Activated T-cell treated with anti-CD3 and anti-CD28 coated beads, Interleukin-2, amount 50 U/mL, for 72 hours (primary cell): ENCODE results near the gene LARGE1. TPM values are rescaled to one million over a fixed set of nuclear protein-coding genes. Genes with fewer than 3 reads are reported as not detected.

Source experiments
- ATAC-seq, 2 donors: fragments of 150-1000 bp; cut with Tn5 transposase; replicated peaks in 1 of 2; 2 replicates each; pipeline ENCODE4 v1.10.0; 2021; ENCODE audit warnings: moderate library complexity in 2 of 2, mild to moderate bottlenecking in 1 of 2
- DNase-seq, 2 donors: peaks; one replicate each; pipeline ENCODE4 v3.0.0; 2021 to 2022; ENCODE audit warnings: mixed read lengths in 1 of 2
- H3K27ac Mint-ChIP-seq: one replicate; pipeline ENCODE4 v1.8.0; 2022; ENCODE audit warnings: mild to moderate bottlenecking, moderate library complexity, mixed read lengths
- H3K27me3 Mint-ChIP-seq: one replicate; pipeline ENCODE4 v1.8.0; 2022; ENCODE audit warnings: low read depth, mixed read lengths
- H3K36me3 Mint-ChIP-seq, 2 donors: one replicate each; pipeline ENCODE4 v1.8.0; 2022; ENCODE audit warnings: mixed read lengths in 2 of 2, mild to moderate bottlenecking in 1 of 2; ENCODE audit not compliant: insufficient read depth in 2 of 2
- H3K4me1 Mint-ChIP-seq: one replicate; pipeline ENCODE4 v1.8.0; 2022; ENCODE audit warnings: low read depth, mixed read lengths
- H3K4me3 Mint-ChIP-seq, 2 donors: one replicate each; pipeline ENCODE4 v1.8.0; 2022; ENCODE audit warnings: mild to moderate bottlenecking in 2 of 2, mixed read lengths in 2 of 2, moderate library complexity in 2 of 2
- H3K9me3 Mint-ChIP-seq, 2 donors: one replicate each; pipeline ENCODE4 v1.8.0; 2022; ENCODE audit warnings: mixed read lengths in 2 of 2
- total RNA-seq, 2 donors: library from RNA; stranded (reverse); gene quantifications; one replicate each; pipeline ENCODE4 v1.2.3, GENCODE V29; 2022

LARGE1 gene
- total RNA-seq, 2 donors from 2014 or later = 0.82 to 3.6 TPM

DNA sequence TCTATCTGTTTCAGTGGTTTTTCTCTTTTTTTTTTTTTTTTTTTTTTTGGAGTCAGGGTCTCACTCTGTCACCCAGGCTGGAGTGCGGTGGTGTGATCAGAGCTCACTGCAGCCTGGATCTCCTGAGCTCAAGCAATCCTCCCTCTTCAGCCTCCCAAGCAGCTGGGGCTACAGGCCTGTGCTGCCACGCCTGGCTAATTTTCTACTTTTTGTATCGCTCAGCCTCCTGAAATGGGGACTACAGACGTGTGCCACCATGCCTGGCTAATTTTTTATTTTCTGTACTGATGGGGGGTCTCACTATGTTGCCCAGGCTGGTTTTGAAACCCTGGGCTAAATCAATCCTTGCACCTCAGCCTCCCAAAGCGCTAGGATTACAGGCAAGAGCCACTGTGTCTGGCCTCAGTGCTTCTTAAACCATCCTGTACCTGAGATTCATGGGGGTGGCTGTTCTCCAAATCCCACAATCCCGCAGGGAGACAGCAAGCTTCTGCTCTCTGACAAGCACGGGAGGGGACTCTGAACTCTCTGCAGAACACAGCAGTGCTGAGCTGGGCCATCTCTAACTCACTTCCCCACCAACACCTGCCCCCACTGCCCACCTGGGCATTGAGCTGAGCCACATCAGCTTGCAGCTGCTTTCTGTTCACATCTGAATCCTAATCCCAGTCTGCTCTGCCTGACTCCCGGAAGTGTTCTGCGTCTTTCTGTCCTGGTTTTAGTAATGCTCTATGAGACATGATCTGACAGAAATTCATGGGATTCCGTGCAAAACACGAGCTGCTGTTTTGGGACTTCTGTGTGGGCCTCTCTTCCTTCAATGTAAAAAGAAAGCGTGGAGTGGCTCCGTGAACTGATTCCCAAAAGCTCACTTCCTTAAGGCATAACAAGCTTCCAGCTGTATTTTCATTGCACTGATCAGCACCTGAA lies 400.0 kb downstream of the LARGE1 start:
- no peak for DNase-seq
- ATAC-seq = no peak
- H3K4me1 Mint-ChIP-seq = no peaks in the 10 kb centered on the region
- H3K9me3 Mint-ChIP-seq = peaks cover 0 to 7% of the 10 kb centered on the region in 2 donors
- no peak overlapping the region for H3K4me3 Mint-ChIP-seq
- H3K27me3 Mint-ChIP-seq = no peaks in the 10 kb centered on the region
- no peak overlapping the region for H3K27ac Mint-ChIP-seq
- H3K36me3 Mint-ChIP-seq = peaks cover 0 to 2% of the 10 kb centered on the region in 2 donors

DNA sequence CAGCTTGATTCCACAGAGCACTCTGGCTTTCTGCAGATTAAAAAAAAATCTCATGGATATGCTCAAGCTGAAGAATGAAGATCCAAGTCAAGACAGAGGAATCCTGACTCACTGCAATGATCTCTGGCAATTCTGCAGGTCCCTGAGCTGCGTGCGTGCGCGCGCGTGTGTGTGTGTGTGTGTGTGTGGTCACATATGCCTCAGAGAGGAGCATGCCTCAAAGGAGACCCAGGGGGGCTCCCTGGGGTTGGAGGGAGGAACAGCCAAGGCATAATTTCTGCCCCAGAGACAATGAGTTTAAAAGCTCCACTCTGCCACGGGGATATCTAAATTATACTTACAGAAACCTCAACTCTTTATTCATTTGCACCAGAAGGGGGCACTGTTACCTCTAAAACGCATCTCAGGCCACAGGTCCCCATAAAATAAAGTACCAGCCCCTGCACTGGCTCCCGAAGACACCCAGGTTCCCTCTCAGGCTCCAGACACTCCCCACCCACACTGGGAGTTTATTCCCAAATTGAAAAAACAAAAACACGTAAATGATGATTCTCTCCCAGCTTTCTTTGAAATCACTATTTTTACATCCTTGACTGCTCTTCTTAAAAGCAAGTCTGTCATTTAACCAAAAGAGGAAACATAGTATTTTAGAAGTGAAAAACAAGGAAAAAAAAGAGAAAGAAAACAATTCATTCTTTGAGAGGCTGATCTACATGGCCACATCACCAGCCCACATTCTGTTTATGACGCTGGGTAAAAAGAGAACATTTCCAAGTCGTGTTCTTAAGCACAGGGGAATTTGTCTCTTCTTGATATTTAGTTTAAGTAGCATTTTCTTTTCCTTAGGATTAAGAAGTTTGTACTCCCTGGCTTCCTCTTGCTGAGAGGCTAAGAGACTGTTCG lies 401.0 kb downstream of the LARGE1 start:
- ATAC-seq = peak in 1 of 2 donors; percentile 44
- Mint-ChIP-seq H3K4me3 (no peak overlapping the region), H3K27me3 (no peaks in the 10 kb centered on the region), H3K9me3 (peaks cover 0 to 7% of the 10 kb centered on the region in 2 donors), H3K4me1 (no peaks in the 10 kb centered on the region), H3K36me3 (peaks cover 0 to 2% of the 10 kb centered on the region in 2 donors), H3K27ac (no peak overlapping the region)
- peak; percentile 1 to 43 for DNase-seq

DNA sequence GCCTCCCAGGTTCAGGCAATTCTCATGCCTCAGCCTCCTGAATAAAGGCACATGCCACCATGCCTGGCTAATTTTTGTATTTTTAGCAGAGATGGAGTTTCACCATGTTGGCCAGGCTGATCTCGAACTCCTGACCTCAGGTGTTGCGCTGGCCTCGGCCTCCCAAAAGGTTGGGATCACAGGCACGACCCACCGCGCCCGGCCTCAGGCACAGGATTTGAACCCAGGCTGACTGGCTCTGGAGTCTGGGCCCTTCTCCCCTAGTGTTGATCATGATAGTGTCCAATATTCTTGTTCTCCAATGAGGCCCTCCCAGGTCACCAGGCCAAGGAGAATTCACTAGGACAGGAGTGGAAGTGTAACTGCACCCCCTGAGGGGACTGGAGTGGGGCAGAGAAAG lies 401.9 kb downstream of the LARGE1 start:
- no peak for ATAC-seq
- H3K4me1 Mint-ChIP-seq = no peaks in the 10 kb centered on the region
- peaks cover 0 to 2% of the 10 kb centered on the region in 2 donors for H3K36me3 Mint-ChIP-seq
- no peak overlapping the region for H3K27ac Mint-ChIP-seq
- no peaks in the 10 kb centered on the region for H3K27me3 Mint-ChIP-seq
- H3K4me3 Mint-ChIP-seq = no peak overlapping the region
- peaks cover 0 to 7% of the 10 kb centered on the region in 2 donors for H3K9me3 Mint-ChIP-seq
- DNase-seq = no peak

DNA sequence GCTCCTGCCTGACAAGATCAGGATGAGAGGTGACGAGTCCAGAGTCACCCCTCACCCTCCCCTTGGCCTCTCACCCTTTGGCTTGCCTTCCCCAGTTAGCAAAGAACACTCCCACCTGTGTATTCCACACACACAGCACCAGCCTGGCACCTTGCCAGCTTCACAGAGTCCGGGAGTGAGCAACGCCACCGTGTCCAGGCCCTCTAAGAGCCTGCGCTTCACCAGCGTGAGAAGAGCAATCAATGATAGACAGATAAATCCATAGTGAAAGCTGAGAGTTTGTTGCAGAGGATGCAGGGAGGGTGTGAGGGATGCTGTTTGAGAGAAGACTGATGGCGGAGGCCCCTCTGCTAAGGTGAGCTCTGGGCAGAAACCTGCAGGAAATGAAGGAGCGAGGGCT lies 404.5 kb downstream of the LARGE1 start:
- no peaks in the 10 kb centered on the region for H3K27me3 Mint-ChIP-seq

DNA sequence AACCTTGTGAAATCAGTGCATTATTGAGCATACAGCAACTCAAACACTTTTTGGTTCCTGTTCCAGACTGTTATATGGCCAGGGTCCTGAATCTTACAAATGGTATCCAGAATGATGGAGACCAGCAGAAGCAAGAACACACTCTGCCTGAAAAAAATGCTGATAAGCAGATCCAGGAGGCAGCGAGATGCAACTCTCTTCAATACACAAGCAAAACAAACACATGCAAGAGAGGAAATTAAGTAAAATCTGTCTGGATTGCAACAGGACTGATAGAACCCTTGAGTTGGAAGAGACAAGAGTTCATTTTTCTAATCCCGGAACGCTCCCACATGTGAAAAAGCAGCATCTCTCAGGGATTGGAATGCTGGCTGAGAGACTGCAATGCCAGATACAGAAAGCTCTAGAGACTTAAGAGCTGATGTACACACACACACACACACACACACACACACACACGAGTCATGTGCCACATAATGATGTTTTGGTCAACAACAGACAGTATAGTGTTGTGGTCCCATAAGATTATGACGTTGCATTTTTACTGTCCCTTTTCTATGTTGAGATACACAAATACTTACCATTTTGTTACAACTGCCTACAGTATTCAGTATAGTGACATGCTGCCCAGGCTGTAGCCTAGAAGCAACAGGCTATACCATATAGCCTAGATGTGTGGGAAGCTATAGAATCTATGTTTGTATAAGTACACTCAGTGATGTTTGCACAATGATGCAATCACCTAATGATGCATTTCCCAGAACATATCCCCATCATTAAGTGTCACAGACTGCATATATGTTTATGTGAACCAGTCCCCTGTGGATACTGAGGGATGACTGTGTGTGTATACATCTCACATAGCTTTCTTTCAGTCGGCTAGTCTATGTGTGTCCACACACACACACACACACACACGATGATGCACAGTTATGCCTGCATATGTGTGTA lies 406.6 kb downstream of the LARGE1 start:
- Mint-ChIP-seq H3K4me1 (no peaks in the 10 kb centered on the region), H3K27me3 (no peaks in the 10 kb centered on the region), H3K36me3 (no peaks in the 10 kb centered on the region), H3K4me3 (no peak overlapping the region), H3K27ac (no peak overlapping the region), H3K9me3 (peaks cover 0 to 2% of the 10 kb centered on the region in 2 donors)
- no peak for DNase-seq
- no peak for ATAC-seq

More for the DNA sequence above, 404.5 kb downstream of the LARGE1 start:
- no peak overlapping the region for H3K27ac Mint-ChIP-seq
- no peaks in the 10 kb centered on the region for H3K4me1 Mint-ChIP-seq
- no peak overlapping the region for H3K4me3 Mint-ChIP-seq
- ATAC-seq (no peak), DNase-seq (no peak)
- no peaks in the 10 kb centered on the region for H3K9me3 Mint-ChIP-seq
- H3K36me3 Mint-ChIP-seq = peaks cover 0 to under 1% of the 10 kb centered on the region in 2 donors

DNA sequence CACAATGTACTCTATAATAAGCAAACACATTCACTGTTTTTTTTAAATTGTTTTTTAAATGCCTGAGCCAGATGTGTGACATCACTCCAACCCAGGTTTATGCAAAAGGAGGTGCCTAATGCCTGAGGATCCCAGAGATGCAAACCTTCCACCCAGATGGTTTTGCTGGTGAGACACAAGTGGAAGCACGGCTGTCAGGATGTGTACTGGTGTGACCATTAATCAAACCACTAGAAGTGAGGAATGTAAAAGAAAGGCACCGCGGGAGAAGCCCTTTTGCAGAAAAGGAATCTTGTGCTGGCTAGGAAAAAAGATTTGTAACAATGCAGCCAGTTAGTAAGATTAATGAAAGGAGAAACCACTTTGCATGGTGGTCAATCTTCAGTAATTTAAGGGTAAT lies 407.4 kb downstream of the LARGE1 start:
- no peak overlapping the region for H3K27ac Mint-ChIP-seq
- H3K4me1 Mint-ChIP-seq = no peaks in the 10 kb centered on the region
- no peaks in the 10 kb centered on the region for H3K36me3 Mint-ChIP-seq
- DNase-seq (no peak), ATAC-seq (no peak)
- peaks cover 0 to 2% of the 10 kb centered on the region in 2 donors for H3K9me3 Mint-ChIP-seq
- no peaks in the 10 kb centered on the region for H3K27me3 Mint-ChIP-seq
- H3K4me3 Mint-ChIP-seq = no peak overlapping the region

DNA sequence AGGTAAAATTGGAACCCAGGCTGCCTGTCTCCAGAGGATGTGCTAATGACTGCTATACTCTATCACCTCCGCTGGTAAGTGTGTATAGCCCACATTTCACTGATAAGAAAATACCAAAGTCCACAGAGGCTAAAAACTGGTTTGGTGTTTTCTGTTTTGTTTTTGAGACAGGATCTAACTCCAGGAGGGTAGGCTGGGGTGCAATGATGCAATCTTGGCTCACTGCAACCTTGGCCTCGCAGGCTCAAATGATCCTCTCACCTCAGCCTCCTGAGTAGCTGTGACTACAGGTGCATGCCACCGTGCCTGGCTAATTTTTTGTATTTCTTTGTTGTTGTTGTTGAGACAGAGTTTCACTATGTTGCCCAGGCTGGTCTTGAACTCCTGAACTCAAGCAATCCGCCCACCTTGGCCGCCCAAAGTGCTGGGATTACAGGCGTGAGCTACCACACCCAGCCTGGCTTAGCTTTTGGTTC lies 409.8 kb downstream of the LARGE1 start:
- H3K4me1 Mint-ChIP-seq = no peaks in the 10 kb centered on the region

DNA sequence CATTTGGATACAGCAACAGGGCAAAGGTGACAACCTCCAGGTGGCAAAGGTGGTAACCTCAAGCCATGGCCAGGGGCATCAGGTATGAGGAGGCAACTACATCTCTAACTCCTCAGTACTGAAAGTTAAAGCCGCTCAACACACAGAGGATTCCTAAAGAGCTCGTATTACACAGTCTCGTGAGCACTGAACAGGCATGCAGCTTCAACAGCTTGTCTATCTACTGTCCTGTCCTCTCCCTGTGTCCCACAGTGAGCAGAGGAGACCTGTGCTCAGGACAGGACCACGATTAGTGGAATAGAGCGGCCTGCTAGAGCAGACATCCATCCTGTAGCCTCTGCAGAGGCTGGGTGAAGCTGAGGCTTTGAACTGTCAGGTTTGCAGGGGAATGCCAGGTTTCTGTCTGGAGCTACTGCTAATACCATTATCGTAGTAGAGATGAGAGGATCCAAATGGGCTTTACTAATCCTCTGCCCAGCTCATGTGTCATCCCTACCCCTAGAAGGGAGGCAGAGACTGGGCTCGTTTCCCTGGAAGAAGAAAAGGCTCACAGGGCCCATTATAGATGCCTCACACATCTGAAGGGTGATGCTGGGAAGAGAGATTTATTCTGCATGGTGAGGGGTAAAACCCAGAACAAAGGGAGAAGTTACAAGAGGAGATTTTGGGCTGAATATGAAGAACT lies 415.2 kb downstream of the LARGE1 start:
- no peak overlapping the region for H3K4me3 Mint-ChIP-seq
- ATAC-seq (no peak), DNase-seq (no peak)
- H3K36me3 Mint-ChIP-seq = no peaks in the 10 kb centered on the region
- H3K4me1 Mint-ChIP-seq = no peaks in the 10 kb centered on the region
- H3K27me3 Mint-ChIP-seq = no peaks in the 10 kb centered on the region
- H3K27ac Mint-ChIP-seq = no peak overlapping the region
- H3K9me3 Mint-ChIP-seq = peaks cover 0 to 2% of the 10 kb centered on the region in 2 donors

More for the DNA sequence above, 409.8 kb downstream of the LARGE1 start:
- H3K9me3 Mint-ChIP-seq = peaks cover 0 to 2% of the 10 kb centered on the region in 2 donors
- H3K27ac Mint-ChIP-seq = no peak overlapping the region
- DNase-seq = no peak
- no peaks in the 10 kb centered on the region for H3K27me3 Mint-ChIP-seq
- H3K4me3 Mint-ChIP-seq = no peak overlapping the region
- no peak for ATAC-seq
- H3K36me3 Mint-ChIP-seq = no peaks in the 10 kb centered on the region

DNA sequence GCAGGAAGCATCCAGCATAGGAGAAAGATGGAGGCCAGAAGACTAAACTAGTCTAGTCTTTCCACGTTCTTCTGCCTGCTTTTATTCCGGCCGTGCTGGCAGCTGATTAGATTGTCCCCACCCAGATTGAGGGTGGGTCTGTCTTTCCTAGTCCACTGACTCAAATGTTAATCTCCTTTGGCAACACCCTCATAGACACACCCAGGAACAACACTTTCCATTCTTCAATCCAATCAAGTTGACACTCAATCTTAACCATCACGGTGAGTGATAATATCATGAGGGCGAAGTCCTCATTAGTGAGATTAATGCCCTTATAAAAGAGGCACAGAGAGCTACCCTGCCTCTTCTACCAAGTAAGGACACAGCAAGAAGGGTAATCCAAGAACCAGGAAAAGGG lies 424.2 kb downstream of the LARGE1 start:
- H3K4me3 Mint-ChIP-seq = no peak overlapping the region
- no peak overlapping the region for H3K27ac Mint-ChIP-seq
- ATAC-seq (no peak), DNase-seq (no peak)
- no peaks in the 10 kb centered on the region for H3K4me1 Mint-ChIP-seq
- no peaks in the 10 kb centered on the region for H3K9me3 Mint-ChIP-seq
- H3K27me3 Mint-ChIP-seq = no peaks in the 10 kb centered on the region
- no peaks in the 10 kb centered on the region for H3K36me3 Mint-ChIP-seq

DNA sequence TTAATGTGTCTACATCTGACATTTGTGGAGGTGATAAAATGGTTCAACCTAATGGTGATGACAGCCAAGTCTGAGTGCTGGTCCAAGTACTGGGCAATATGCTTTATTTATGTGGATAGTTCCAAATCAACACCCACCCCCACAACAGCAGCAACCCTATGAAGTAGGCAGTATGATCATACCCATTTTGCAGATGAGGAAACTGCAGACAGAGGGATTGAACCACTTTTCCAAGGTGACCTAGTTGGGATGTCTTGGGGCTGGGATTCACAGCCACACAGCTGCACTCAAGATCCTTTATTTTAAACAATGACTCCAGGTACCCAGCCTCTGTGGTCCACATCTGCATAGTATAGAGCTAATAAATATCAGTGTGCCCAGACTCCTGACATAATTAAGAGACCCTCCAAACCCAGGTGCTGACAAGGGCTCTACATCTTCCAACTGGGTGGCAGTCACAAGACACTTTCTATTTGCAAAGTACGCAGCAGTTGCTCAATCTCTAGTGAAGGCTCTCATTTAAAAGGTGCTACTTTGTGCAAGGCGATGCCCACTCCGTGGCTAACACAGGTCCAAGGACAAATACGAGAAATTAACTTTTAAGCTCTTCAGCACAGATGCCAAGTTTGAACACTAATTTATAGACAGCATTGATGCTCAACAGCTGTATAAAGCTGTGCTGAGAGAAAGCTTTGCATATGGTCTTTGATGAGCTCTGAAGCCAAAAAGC lies 426.6 kb downstream of the LARGE1 start:
- H3K4me1 Mint-ChIP-seq = no peaks in the 10 kb centered on the region

DNA sequence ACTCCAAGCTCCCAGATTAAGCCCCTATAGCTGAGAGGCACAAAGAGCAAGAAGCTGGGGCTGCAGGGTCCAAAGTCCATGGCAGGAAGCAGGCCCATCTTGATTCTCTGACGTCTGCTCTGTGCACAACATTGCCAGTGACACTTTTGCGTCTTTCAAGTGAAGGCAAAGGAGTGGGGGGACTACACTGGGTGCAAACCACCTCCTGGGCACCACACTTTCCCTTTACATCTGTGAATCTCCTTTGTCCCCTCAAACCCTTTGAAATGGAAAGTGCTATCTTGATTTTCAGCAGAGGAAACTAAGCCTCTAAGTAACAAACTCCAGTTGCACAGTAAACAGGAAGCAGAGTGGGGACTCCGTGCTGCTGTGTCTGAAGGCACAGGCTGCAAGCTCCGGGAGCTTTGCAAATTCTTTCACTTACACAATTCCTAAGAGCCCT lies 428.0 kb downstream of the LARGE1 start:
- Mint-ChIP-seq H3K27me3 (no peaks in the 10 kb centered on the region), H3K27ac (peak overlapping the region; percentile 12), H3K4me3 (peak overlapping the region in 1 of 2 donors; percentile 31), H3K36me3 (no peaks in the 10 kb centered on the region), H3K9me3 (peaks cover 0 to 2% of the 10 kb centered on the region in 2 donors), H3K4me1 (no peaks in the 10 kb centered on the region)
- ATAC-seq (no peak), DNase-seq (no peak)

More for the DNA sequence above, 426.6 kb downstream of the LARGE1 start:
- peaks cover 0 to 2% of the 10 kb centered on the region in 2 donors for H3K9me3 Mint-ChIP-seq
- H3K27ac Mint-ChIP-seq = no peak overlapping the region
- no peaks in the 10 kb centered on the region for H3K27me3 Mint-ChIP-seq
- ATAC-seq = no peak
- DNase-seq = no peak
- no peaks in the 10 kb centered on the region for H3K36me3 Mint-ChIP-seq
- no peak overlapping the region for H3K4me3 Mint-ChIP-seq
